GM19023 (cell line): ENCODE measurements around the gene UAP1L1.
A peak's percentile ranks its signal among the peaks of the same experiment; 100 is the strongest.

Experiments
- ATAC-seq: cut with Tn5 transposase; IDR thresholded peaks from one replicate; pipeline ENCODE4 v1.9.1; 2021; ENCODE audit warnings: mild to moderate bottlenecking, moderate library complexity; ENCODE audit not compliant: unreplicated experiment

UAP1L1 gene

GRCh38 chr9:137089232-137089947 lies 12.1 kb downstream of the UAP1L1 start:
- ATAC-seq: no peak

GRCh38 chr9:137095664-137096517 lies 18.6 kb downstream of the UAP1L1 start:
- peak; percentile 78 for ATAC-seq

DNA sequence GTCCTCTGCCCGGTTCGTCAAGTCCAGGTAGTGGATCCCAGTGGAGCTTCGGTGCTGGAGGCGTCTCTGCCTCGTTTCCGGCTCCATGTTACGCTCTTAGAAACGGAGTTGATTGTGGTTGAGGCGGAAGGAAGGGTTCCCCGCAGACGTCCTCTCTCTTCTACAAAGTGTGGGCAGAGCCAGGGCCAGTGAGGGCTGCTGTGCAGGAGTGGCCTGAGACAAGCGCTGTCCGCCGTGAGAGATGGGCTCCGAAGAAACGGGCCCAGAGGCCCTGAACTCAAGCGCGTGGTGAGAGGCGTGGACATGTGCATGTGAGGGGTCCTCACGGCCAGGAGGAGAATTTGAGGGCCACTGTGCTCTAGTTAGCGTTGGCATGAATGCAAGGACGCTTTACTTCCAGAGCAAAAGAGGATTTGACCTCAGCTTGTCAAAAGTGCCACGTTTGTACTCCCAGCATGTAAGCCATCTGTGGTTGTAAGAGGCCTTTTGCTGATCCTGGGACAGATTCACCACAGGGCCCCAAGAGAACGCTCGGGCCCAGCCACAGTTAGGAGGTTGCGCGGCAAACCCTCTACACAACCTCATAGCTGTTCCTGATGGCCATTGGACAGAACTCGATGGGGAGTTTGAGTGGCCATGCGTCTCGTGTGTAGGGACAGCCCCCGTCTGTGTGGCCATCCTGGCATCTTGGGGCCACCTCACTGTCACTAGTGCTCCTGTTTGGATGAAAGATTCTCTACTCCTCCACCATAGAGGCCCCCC lies 19.6 kb downstream of the UAP1L1 start:
- ATAC-seq: no peak

GRCh38 chr9:137097761-137098462 lies 20.6 kb downstream of the UAP1L1 start:
- no peak for ATAC-seq

DNA sequence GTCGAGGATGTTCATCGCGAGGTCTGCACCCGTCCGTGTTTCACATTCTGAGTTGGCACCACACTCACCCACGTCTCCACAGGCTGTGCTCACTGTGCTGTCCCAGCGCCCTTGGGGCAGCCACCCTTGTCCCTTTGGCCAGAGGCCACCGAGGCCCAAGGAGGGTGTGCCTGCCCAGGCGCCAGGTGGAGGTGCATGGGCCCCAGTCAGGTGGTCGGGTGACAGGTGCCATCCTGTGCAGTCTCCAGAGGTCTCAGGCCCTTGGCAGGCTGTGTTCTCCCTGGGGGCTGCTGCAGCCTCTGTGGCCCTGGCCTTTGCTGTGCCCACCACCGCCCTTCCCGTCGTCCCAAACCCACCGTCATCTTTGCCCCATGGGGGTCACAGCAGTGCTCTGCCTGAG lies 21.9 kb downstream of the UAP1L1 start:
- no peak for ATAC-seq

GRCh38 chr9:137103206-137103999 lies 26.1 kb downstream of the UAP1L1 start:
- ATAC-seq: no peak

DNA sequence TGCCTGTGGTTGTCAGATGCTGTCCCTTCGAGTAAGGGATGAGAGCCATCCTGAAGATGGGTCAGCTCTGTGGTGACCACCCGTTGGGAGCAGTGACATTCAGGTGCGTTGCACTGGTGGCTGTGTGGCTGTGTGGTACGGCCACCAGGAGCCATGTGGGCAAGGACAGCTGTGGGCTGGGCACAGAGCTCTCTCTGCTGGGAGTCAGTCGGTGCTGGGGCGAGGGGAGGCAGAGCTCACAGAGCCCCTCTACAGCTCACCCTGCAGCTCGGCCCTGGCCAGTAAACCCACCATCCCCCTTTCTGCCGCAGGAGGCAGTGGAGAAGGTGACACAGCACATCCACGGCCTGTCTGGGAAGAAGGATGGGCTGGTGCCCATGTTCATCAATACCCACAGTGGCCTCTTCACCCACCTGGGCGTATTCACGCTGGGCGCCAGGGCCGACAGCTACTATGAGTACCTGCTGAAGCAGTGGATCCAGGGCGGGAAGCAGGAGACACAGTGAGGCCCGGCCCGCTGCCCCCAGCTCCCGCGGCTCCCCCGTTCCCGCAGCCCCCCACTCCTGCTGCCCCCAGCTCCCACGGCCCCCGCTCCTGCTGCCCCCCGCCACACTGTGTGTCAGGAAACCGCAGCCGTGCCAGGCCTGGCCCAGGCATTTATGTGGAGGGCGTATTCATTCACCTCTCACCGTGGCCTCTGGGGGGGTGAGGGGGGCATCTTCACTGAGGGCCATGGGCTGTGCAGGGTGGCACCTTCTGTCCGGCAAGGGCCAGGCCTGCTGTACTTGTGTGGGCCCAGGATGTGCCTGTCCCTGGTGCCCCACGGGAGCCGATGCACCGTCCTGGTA lies 28.7 kb downstream of the UAP1L1 start:
- ATAC-seq: no peak

DNA sequence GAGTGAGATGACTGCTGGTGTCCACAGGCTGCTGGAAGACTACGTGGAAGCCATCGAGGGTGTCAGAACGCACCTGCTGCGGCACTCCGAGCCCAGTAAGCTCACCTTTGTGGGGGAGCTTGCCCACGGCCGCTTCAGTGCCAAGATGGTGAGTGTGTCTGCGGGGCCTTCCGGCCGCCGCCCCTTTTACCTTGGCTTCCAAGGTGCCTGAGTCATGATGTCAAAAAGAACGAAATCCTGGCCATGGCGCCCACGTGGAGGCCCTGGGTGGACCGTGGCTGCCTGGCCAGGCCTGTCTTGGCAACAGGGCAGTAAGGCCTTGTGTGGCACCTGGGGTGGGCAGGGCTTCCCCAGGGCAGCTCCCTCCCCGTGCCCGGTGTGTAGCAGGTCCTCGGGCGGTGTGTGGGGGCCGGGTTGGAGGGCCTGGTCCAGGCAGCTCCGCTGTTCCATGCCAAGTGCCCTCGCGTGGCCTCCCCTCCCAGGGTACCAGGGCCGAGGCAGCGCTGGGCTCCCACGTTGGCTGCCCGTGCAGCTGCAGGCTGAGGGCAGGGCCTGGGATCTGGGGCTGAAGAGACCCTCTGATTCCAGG lies 29.4 kb downstream of the UAP1L1 start:
- ATAC-seq: no peak

DNA sequence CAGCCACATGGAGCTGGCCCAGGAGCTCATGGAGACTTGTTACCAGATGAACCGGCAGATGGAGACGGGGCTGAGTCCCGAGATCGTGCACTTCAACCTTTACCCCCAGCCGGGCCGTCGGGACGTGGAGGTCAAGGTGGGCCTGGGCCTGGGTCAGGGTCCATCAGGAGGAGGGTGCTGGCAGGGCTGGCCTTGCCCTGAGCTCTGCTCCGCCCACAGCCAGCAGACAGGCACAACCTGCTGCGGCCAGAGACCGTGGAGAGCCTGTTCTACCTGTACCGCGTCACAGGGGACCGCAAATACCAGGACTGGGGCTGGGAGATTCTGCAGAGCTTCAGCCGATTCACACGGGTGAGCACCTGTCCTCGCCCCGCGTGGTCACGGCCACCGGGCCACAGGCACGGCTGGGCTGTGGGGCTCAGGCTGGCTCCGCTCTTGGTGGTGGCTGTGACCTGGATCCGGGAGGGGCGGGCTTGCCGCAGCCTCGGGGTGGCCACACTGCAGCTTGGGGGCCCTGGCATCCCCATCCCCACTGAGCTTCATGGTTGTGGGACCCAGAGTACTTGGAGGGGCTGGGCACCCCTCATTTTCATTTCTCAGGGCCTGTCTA lies 30.1 kb downstream of the UAP1L1 start:
- ATAC-seq: no peak

GRCh38 chr9:137107982-137108381 lies 30.7 kb downstream of the UAP1L1 start:
- ATAC-seq: no peak

- ATAC-seq: no peak
Measured at GRCh38 chr9:137108608-137109249, 31.4 kb downstream of the UAP1L1 start.

DNA sequence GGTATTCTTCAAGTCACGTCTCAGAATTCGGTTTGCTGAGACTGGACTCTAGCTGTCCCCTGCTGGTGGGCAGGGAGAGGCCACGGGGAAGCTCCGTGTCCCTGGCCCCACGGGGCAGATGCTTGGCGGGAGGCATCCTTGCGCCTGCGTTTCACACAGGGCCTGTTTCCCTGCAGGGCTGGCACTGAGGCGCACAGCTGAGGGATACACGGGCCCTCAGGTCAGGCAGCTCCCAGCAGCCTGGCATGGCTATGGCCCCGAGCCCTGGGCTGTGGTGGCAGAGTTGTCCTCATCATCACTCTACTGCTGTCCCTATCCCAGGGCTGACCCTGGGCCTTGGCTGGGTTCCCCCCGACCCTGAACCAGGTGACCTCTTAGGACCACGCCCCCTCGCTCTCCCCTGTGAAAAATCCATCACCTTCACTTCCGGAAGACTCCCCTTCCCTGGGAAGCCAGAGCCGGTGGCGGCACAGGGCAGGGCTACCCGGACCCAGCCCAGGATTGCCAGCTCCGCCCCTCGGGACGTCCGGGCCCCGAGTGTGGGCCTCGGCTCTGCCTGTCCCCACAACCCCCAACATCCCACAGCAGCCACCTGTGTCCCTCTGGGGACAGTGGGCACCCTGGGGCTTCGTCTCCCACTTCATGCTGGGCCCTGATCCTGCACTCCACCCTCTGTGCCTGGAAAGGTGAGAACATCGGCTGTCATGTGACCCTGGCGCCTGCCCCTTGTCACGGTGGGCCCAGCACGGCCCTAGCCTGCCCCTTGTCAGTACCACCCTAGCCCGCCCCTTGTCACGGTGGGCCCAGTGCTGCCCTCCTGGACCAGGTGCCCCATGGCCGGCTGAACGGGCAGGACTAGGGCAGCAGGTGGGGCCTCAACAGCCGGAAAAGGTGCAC lies 32.2 kb downstream of the UAP1L1 start:
- no peak for ATAC-seq

- no peak for ATAC-seq
Measured at GRCh38 chr9:137110147-137110910, 33.0 kb downstream of the UAP1L1 start.

- ATAC-seq: no peak
Measured at GRCh38 chr9:137110911-137111787, 33.8 kb downstream of the UAP1L1 start.
